Measurements from ENCODE around the gene RPGRIP1L. TPM values are rescaled to one million over a fixed set of nuclear protein-coding genes. Genes with fewer than 3 reads are reported as not detected.

RPGRIP1L gene
- total and polyA plus RNA-seq, 2 of the 13 experiments (the other 11 are each of a cell fraction or from before 2014, with no cell fraction given) = 5.0 to 13.5 TPM

GRCh38 chr16:53549970-53550690 lies 153.5 kb downstream of the RPGRIP1L start (continued):
- TF ChIP-seq ISL2 (CRISPR knock-in tag; IDR thresholded peaks at IDR 0.05) (peak; percentile 20; the same call in 1 of the 2 replicates), ZNF510 (CRISPR knock-in tag; IDR thresholded peaks at IDR 0.05; ENCODE audit: low read depth) (peak; percentile 71; the same call in 1 of the 2 replicates), KMT2B (CRISPR knock-in tag; IDR thresholded peaks at IDR 0.05) (0 out of 2 replicates have a peak, but pooled peaks have one; percentile 41), ZNF274 (CRISPR knock-in tag; IDR thresholded peaks at IDR 0.05) (0 out of 2 replicates have a peak, but pooled peaks have one; percentile 38), CENPBD1 (CRISPR knock-in tag; IDR thresholded peaks at IDR 0.05; ENCODE audit: borderline replicate concordance, low read depth) (no peak), KDM3A (CRISPR knock-in tag; IDR thresholded peaks at IDR 0.05; ENCODE audit: low read depth) (0 out of 2 replicates have a peak, but pooled peaks have one; percentile 60), CSRNP1 (CRISPR knock-in tag; IDR thresholded peaks at IDR 0.05) (peak; percentile 44; the same call in 1 of the 2 replicates), KDM1A (CRISPR knock-in tag; IDR thresholded peaks at IDR 0.05) (no peak), ERF (CRISPR knock-in tag; IDR thresholded peaks at IDR 0.05) (peak; percentile 36), SOX5 (CRISPR knock-in tag; IDR thresholded peaks at IDR 0.05; ENCODE audit: borderline replicate concordance) (peak; percentile 44; the same call in 1 of the 2 replicates), GATAD2A (CRISPR knock-in tag; IDR thresholded peaks at IDR 0.05) (0 out of 2 replicates have a peak, but pooled peaks have one; percentile 52), GATA4 (IDR thresholded peaks at IDR 0.05; ENCODE audit: borderline replicate concordance, low read depth) (no peak), SP140L (CRISPR knock-in tag; IDR thresholded peaks at IDR 0.05; ENCODE audit: borderline replicate concordance) (peak; percentile 93), ZNF33B (CRISPR knock-in tag; IDR thresholded peaks at IDR 0.05) (0 out of 2 replicates have a peak, but pooled peaks have one; percentile 81), ZBTB21 (CRISPR knock-in tag; IDR thresholded peaks at IDR 0.05) (no peak), SALL1 (CRISPR knock-in tag; IDR thresholded peaks at IDR 0.05) (0 out of 2 replicates have a peak, but pooled peaks have one; percentile 30), ZMAT3 (CRISPR knock-in tag; conservative IDR thresholded peaks at IDR 0.05) (0 out of 2 replicates have a peak, but pooled peaks have one; percentile 31), ETV5 (CRISPR knock-in tag; IDR thresholded peaks at IDR 0.05; ENCODE audit: borderline replicate concordance) (0 out of 2 replicates have a peak, but pooled peaks have one; percentile 20), CCAR2 (optimal IDR thresholded peaks at IDR 0.05; ENCODE audit: low read depth, low read length) (no peak), ELF3 (CRISPR knock-in tag; IDR thresholded peaks at IDR 0.05) (0 out of 2 replicates have a peak, but pooled peaks have one; percentile 19), RXRA (CRISPR knock-in tag; IDR thresholded peaks at IDR 0.05) (no peak), GTF2F1 (IDR thresholded peaks at IDR 0.05; ENCODE audit: low read length) (no peak), ZNF3 (CRISPR knock-in tag; IDR thresholded peaks at IDR 0.05) (no peak), ZFYVE20 (CRISPR knock-in tag; IDR thresholded peaks at IDR 0.05; ENCODE audit: borderline replicate concordance, low read depth) (no peak), THAP11 (CRISPR knock-in tag; IDR thresholded peaks at IDR 0.05) (peak; percentile 62)
- TF ChIP-seq, protein P1, sequence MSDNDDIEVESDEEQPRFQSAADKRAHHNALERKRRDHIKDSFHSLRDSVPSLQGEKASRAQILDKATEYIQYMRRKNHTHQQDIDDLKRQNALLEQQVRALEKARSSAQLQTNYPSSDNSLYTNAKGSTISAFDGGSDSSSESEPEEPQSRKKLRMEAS (IDR thresholded peaks at IDR 0.05) = peak; percentile 95
- TF ChIP-seq, protein P2, sequence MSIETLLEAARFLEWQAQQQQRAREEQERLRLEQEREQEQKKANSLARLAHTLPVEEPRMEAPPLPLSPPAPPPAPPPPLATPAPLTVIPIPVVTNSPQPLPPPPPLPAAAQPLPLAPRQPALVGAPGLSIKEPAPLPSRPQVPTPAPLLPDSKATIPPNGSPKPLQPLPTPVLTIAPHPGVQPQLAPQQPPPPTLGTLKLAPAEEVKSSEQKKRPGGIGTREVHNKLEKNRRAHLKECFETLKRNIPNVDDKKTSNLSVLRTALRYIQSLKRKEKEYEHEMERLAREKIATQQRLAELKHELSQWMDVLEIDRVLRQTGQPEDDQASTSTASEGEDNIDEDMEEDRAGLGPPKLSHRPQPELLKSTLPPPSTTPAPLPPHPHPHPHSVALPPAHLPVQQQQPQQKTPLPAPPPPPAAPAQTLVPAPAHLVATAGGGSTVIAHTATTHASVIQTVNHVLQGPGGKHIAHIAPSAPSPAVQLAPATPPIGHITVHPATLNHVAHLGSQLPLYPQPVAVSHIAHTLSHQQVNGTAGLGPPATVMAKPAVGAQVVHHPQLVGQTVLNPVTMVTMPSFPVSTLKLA (IDR thresholded peaks at IDR 0.05) = peak; percentile 72
